SK-N-MC (cell line): ENCODE results near the gene PFDN4.

Experiments
- EZH2 ChIP-seq: fragments of 200-600 bp; sonication (generic); IDR thresholded peaks from one replicate; pipeline ENCODE4 v1.6.1; 2017; ENCODE audit warnings: antibody characterized with exemption
- POLR2AphosphoS5 ChIP-seq: IDR thresholded peaks from 2 replicates; pipeline ENCODE4 v1.6.1; 2012; ENCODE audit warnings: mild to moderate bottlenecking, low read depth, low read length, borderline replicate concordance

DNA sequence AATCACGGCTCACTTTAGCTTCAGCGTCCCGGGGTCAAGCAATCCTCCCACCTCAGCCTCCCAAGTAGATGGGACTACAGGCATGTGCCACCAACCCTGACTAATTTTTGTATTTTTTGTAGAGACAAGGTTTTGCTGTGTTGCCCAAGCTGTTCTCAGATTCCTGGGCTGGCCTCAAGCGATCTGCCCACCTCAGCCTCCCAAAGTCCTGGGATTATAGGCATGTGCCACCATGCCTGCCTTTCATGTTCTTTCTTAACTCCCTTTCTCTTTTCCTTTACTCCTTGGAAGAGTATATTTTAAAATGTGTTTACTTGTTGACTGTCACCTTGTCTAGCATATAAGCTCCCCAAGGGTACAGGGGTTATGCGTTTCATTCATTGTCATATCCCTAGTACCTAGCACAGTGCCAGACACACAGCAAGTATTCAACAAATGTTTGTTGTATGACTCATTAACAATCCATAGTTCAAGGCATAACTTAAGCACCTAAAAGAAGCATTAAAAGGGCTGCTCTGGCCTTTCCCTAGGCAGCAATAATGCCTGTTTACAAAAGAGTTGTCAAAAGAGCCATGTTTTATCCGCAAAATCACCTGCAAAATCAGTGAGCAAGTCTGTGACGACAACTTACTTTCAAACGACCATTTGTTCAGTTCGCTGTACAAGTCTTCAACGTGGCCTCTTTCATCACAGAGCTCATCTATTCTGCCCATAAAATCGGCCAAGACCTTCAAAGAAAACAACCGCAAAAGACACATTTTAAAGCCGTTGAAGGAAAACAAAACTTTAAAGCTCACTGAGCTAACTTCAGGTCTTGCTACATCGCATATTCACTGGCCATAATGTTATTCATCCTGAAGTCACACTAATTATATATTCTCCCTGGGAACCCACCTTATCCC, 38.7 kb upstream of the PFDN4 start:
- TF ChIP-seq POLR2AphosphoS5 (no peak), EZH2 (no peak)
